Heart left ventricle (tissue), 16 donors: ENCODE measurements around the gene PNMT. TPM values are rescaled to one million over a fixed set of nuclear protein-coding genes. Genes with fewer than 3 reads are reported as not detected.

ENCODE experiments used
- ATAC-seq, 4 donors: fragments of 200-7000 bp; cut with Tn5 transposase; one replicate each; pipeline ENCODE4 v1.9.1; 2020 to 2022; ENCODE audit warnings: moderate library complexity in 4 of 4, mild to moderate bottlenecking in 3 of 4, moderate number of reproducible peaks in 1 of 4
- DNase-seq, 5 donors: peaks; one replicate each; pipeline ENCODE4 v3.0.0-alpha.2; 2020
- H3K27ac ChIP-seq, 12 donors: fragments of 200-600 bp; sonication (generic) in 4 of 12; one replicate each; pipeline versions ENCODE4 v1.5.0 to v1.8.0; 2016 to 2022; ENCODE audit warnings: mild to moderate bottlenecking in 2 of 12
- H3K27me3 ChIP-seq, 9 donors: fragments of 200-600 bp; sonication (generic) in 2 of 9; one replicate each; pipeline versions ENCODE4 v1.5.1 to v1.8.0; 2016 to 2022; ENCODE audit warnings: mild to moderate bottlenecking in 3 of 9
- H3K36me3 ChIP-seq, 9 donors: fragments of 200-600 bp; sonication (generic) in 2 of 9; one replicate each; pipeline versions ENCODE4 v1.5.0 to v1.8.0; 2018 to 2022; ENCODE audit warnings: mild to moderate bottlenecking in 2 of 9
- H3K4me1 ChIP-seq, 12 donors: fragments of 200-600 bp; sonication (generic) in 4 of 12; one replicate each; pipeline versions ENCODE4 v1.5.0 to v1.8.0; 2016 to 2022; ENCODE audit warnings: mild to moderate bottlenecking in 3 of 12
- H3K4me3 ChIP-seq, 12 donors: fragments of 200-600 bp; sonication (generic) in 4 of 12; one replicate each; pipeline versions ENCODE4 v1.5.0 to v1.8.0; 2017 to 2022; ENCODE audit warnings: mild to moderate bottlenecking in 9 of 12, moderate library complexity in 4 of 12
- H3K9me3 ChIP-seq, 12 donors: fragments of 200-600 bp; sonication (generic) in 4 of 12; one replicate each; pipeline versions ENCODE4 v1.5.0 to v1.8.0; 2016 to 2022; ENCODE audit warnings: mild to moderate bottlenecking in 1 of 12
- POLR2A ChIP-seq, 2 donors: fragments of 450-650 bp; IDR thresholded peaks; one replicate each; pipeline ENCODE4 v1.6.1; 2017; ENCODE audit warnings: antibody characterized with exemption in 2 of 2, mild to moderate bottlenecking in 2 of 2, moderate library complexity in 2 of 2
- WGBS, 4 donors: extraction: QIAGEN DNeasy Blood & Tissue Kit in 2 of 4; methylation state at CpG; one replicate each; pipeline versions ENCODE4 v1.1.5 to v1.1.7; 2013 to 2018; 5-methylcytosine and 5-hydroxymethylcytosine counted together
- intact Hi-C, 10 donors: fragments of 100-400 bp; cut with DNase I; formaldehyde crosslinking; loops; one replicate each; pipeline versions ENCODE4 v1.11.1 to v1.14.2; 2022
- polyA plus RNA-seq, 2 donors: library from polyadenylated mRNA; stranded (reverse); fragments of 200-250 nt; gene quantifications; one replicate each; pipeline ENCODE4 v1.2.3, GENCODE V29; 2013
- total RNA-seq, 9 donors: library from RNA; depleted of rRNA in 2 of 9; stranded (reverse); fragments of >200 nt in 2 of 9; fragmentation: NEBNext Ultra II Directional in 3 of 9; extraction: Animal tissue kit (Norgen Biotek cat#: 25700) in 3 of 9; gene quantifications; one replicate each; pipeline versions ENCODE4 v1.1.0 to v1.2.4, GENCODE V29; 2016 to 2023
- TF ChIP-seq, protein P1 (sequence below), 12 donors: fragments of 200-600 bp; sonication (generic) in 4 of 12; IDR thresholded peaks; one replicate each; pipeline versions ENCODE4 v1.5.0 to v1.8.0; 2018 to 2022; ENCODE audit warnings: antibody characterized with exemption in 12 of 12, mild to moderate bottlenecking in 5 of 12
- donor health status: ischemic (EF 13 %, LVEDD 7.1; RV severe dilation, severe dysfunction).
- donor health status: healthy with polysubstance abuse.
- donor health status: DM: no; HTN: yes; CAD: no.
- donor health status: DM: no; HTN: no; CAD: no.
- donor health status: ischemic (EF 25% LVEDD 6.9; RV normal size, moderate dysfunction).
- donor health status: ischemic (EF 25% LVEDD 5.7; RV mildly dilated, moderate dysfunction).
- donor health status: healthy.
- donor health status: DM: yes; HTN: yes; CAD: no.
- donor health status: ischemic (EF 35%, LVEDD 5.7; RV mildly dilated, moderate dysfunction).
- donor health status: nonischemic (EF 11% LVEDD 7.7; RV severe dilation, severe dysfunction).
- donor health status: DM: yes; HTN: yes; CAD: no.
- donor health status: PGD.
- donor health status: ischemic (EF 29% LVEDD 5.4; RV normal size, mild dysfunction).
- donor health status: nonischemic (EF 23%, LVEDD 6.1; RV moderate dilation, normal function).

The PNMT gene
- total and polyA plus RNA-seq, 11 donors: 2.4 to 15.6 (median 6.1) TPM

- Histone ChIP-seq H3K27me3 (peaks cover 0 to 17% (median 0%) of the 10 kb centered on the region in 9 donors), H3K27ac (peak overlapping the region in 11 of 12 donors; percentile 44 to 93 (median 90)), H3K9me3 (no peaks in the 10 kb centered on the region), H3K4me3 (no peak overlapping the region), H3K36me3 (peaks cover 0 to under 1% (median 0%) of the 10 kb centered on the region in 9 donors), H3K4me1 (peaks cover 0 to 77% (median 40%) of the 10 kb centered on the region in 12 donors)
- no peak for ATAC-seq
- intact Hi-C loops: loop anchor here in 5 of 10 donors (5.0 to 10.0 kb wide), 4 partner anchors 37 to 78 kb away; partner anchors contain the start of genes STARD3 (in 2 of the 5) and PPP1R1B (in 1 of the 5)
- 68 to 83% (median 77%) methylated on average over 1 to 5 of the region's 5 CpGs for WGBS, 4 donors
- peak in 1 of 5 donors; percentile 0 for DNase-seq
- TF ChIP-seq, protein P1, sequence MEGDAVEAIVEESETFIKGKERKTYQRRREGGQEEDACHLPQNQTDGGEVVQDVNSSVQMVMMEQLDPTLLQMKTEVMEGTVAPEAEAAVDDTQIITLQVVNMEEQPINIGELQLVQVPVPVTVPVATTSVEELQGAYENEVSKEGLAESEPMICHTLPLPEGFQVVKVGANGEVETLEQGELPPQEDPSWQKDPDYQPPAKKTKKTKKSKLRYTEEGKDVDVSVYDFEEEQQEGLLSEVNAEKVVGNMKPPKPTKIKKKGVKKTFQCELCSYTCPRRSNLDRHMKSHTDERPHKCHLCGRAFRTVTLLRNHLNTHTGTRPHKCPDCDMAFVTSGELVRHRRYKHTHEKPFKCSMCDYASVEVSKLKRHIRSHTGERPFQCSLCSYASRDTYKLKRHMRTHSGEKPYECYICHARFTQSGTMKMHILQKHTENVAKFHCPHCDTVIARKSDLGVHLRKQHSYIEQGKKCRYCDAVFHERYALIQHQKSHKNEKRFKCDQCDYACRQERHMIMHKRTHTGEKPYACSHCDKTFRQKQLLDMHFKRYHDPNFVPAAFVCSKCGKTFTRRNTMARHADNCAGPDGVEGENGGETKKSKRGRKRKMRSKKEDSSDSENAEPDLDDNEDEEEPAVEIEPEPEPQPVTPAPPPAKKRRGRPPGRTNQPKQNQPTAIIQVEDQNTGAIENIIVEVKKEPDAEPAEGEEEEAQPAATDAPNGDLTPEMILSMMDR (IDR thresholded peaks at IDR 0.05): no peak
- no peak for TF ChIP-seq POLR2A (IDR thresholded peaks at IDR 0.05)
Observed at GRCh38 chr17:39674179-39674578, 5.9 kb downstream of the PNMT start.

- intact Hi-C loops: loop anchor here in 5 of 10 donors (5.0 to 10.0 kb wide), 4 partner anchors 38 to 77 kb away; partner anchors contain the start of genes STARD3 (in 2 of the 5) and PPP1R1B (in 1 of the 5)
- no peak for TF ChIP-seq POLR2A (IDR thresholded peaks at IDR 0.05)
- TF ChIP-seq, protein P1 (IDR thresholded peaks at IDR 0.05): no peak
- peaks cover 0 to 82% (median 46%) of the 10 kb centered on the region in 12 donors for H3K4me1 ChIP-seq
- DNase-seq: peak; percentile 61 to 83 (median 69)
- H3K4me3 ChIP-seq: no peak overlapping the region
- 13 to 28% (median 20%) methylated on average over 9 to 11 of the region's 11 CpGs for WGBS, 4 donors
- no peaks in the 10 kb centered on the region for H3K9me3 ChIP-seq
- peaks cover 0 to 10% (median 0%) of the 10 kb centered on the region in 9 donors for H3K27me3 ChIP-seq
- ATAC-seq: peak; percentile 5 to 39 (median 18)
- peak overlapping the region; percentile 67 to 93 (median 90) for H3K27ac ChIP-seq
- H3K36me3 ChIP-seq: peaks cover 0 to 6% (median 0%) of the 10 kb centered on the region in 9 donors
Observed at GRCh38 chr17:39674702-39675389, 6.6 kb downstream of the PNMT start.

GRCh38 chr17:39675390-39676082 is 7.3 kb downstream of the PNMT start:
- DNase-seq (peak in 1 of 5 donors; percentile 44), ATAC-seq (no peak)
- peaks cover 0 to 6% (median 0%) of the 10 kb centered on the region in 9 donors for H3K27me3 ChIP-seq
- H3K27ac ChIP-seq: peak overlapping the region; percentile 67 to 93 (median 90)
- WGBS, 4 donors: 61 to 65% (median 62%) methylated on average over 10 of the region's 10 CpGs
- H3K36me3 ChIP-seq: peaks cover 0 to 9% (median 0%) of the 10 kb centered on the region in 9 donors
- H3K4me3 ChIP-seq: no peak overlapping the region
- no peaks in the 10 kb centered on the region for H3K9me3 ChIP-seq
- TF ChIP-seq POLR2A (IDR thresholded peaks at IDR 0.05): no peak
- H3K4me1 ChIP-seq: peaks cover 0 to 83% (median 52%) of the 10 kb centered on the region in 12 donors
- intact Hi-C loops: loop anchor here in 1 of 10 donors (10.0 kb wide), 1 partner anchor 51 kb away; the partner anchor contains the start of gene PPP1R1B

- H3K4me1 ChIP-seq: peaks cover 0 to 76% (median 52%) of the 10 kb centered on the region in 12 donors
- peak overlapping the region; percentile 73 to 93 (median 90) for H3K27ac ChIP-seq
- ATAC-seq: peak; percentile 9 to 38 (median 32)
- peaks cover 0 to 3% (median 0%) of the 10 kb centered on the region in 9 donors for H3K27me3 ChIP-seq
- peak; percentile 66 to 89 (median 82) for DNase-seq
- intact Hi-C loops: loop anchor here in 1 of 10 donors (10.0 kb wide), 1 partner anchor 52 kb away; the partner anchor contains the start of gene PPP1R1B
- peaks cover 0 to 17% (median 0%) of the 10 kb centered on the region in 9 donors for H3K36me3 ChIP-seq
- H3K4me3 ChIP-seq: no peak overlapping the region
- no peaks in the 10 kb centered on the region for H3K9me3 ChIP-seq
- WGBS, 4 donors: 17 to 26% (median 23%) methylated on average over 7 of the region's 7 CpGs
- no peak for TF ChIP-seq POLR2A (IDR thresholded peaks at IDR 0.05)
- TF ChIP-seq, protein P1 (IDR thresholded peaks at IDR 0.05): no peak
Observed at GRCh38 chr17:39676198-39676819, 8.1 kb downstream of the PNMT start.
